ENCODE results near the gene NHLRC3. TPM values are rescaled to one million over a fixed set of nuclear protein-coding genes. Genes with fewer than 3 reads are reported as not detected.
A peak's percentile ranks its signal among the peaks of the same experiment; 100 is the strongest.

The NHLRC3 gene
- total and polyA plus RNA-seq, 2 of the 8 experiments (the other 6 are each of a cell fraction or from before 2014, with no cell fraction given): 13.1 to 16.9 TPM

DNA sequence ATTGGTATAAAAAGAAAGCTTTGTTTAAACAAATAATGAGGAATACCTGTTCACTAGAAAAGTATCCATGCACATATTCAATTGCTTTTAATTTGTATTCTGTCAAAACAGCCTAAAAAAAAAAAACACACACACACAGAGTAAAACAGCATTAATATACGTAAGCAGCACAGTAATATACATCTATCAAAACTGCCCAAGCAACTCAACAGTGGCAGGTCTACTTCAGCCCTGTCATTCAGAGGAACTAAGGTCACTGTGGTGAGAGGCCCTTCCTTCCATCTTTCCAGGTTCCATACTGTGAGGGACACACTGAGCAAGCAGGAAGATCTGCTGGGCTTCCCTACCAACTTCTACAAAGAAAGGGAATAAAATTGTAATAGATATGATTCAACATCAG, 4.2 kb upstream of the NHLRC3 start:
- no peak overlapping the region for H3K4ac ChIP-seq (replicated peaks; ENCODE audit: insufficient read length, low read depth, low read length)
- peaks cover 44 to 90% of the 10 kb centered on the region in 2 experiments for H3K79me2 ChIP-seq (ENCODE audit: control insufficient read depth in 1 of 2, insufficient read depth in 2 of 2, low read length in 2 of 2)
- no peak overlapping the region for H4K5ac ChIP-seq (ENCODE audit: insufficient read length, low read depth, low read length)
- H3K23ac ChIP-seq (ENCODE audit: insufficient read length): no peak overlapping the region
- no peak overlapping the region for H4K8ac ChIP-seq (ENCODE audit: extremely low read depth, insufficient read depth, low read length)
- H3K9ac ChIP-seq (replicated peaks in 1 of 4; ENCODE audit: extremely low read depth in 1 of 4, low read depth in 3 of 4, low read length in 3 of 4): no peak overlapping the region
- FAIRE-seq: no peak
- ChIA-PET POLR2A (ENCODE audit: partially characterized antibody) (no interaction called here), CTCF (ENCODE audit: partially characterized antibody) (no interaction called here)
- no peak overlapping the region for H4K91ac ChIP-seq (replicated peaks; ENCODE audit: insufficient read length, low read length)
- no peak overlapping the region for H2BK15ac ChIP-seq (ENCODE audit: low read length)
- no peak overlapping the region for H2BK5ac ChIP-seq (ENCODE audit: low read depth, low read length)
- H3K27me3 ChIP-seq (replicated peaks in 1 of 4; ENCODE audit: control insufficient read depth in 3 of 4, extremely low read depth in 1 of 4, insufficient read depth in 3 of 4, low read length in 3 of 4): no peaks in the 10 kb centered on the region; a peak in 1 of 7 replicates
- H2BK12ac ChIP-seq (ENCODE audit: low read depth, low read length): no peak overlapping the region
- peak overlapping the region in 1 of 4 experiments; percentile 97; a peak in 3 of 8 replicates for H3K4me3 ChIP-seq (ENCODE audit: extremely low read depth in 1 of 4, insufficient read depth in 2 of 4, low read depth in 3 of 4, low read length in 4 of 4)
- H3K27ac ChIP-seq (ENCODE audit: low read depth, low read length): no peak overlapping the region
- no peak overlapping the region for H2BK120ac ChIP-seq (replicated peaks; ENCODE audit: low read depth, low read length)
- H3K79me1 ChIP-seq (ENCODE audit: low read depth, low read length): no peaks in the 10 kb centered on the region
- H3K36me3 ChIP-seq (ENCODE audit: control insufficient read depth in 2 of 4, insufficient read depth in 4 of 4, low read length in 3 of 4): peaks cover 0 to 37% (median 5%) of the 10 kb centered on the region in 4 experiments; a peak in 6 of 8 replicates
- H3K23me2 ChIP-seq (ENCODE audit: low read depth, low read length): peaks cover 12% of the 10 kb centered on the region
- peak overlapping the region; percentile 79 to 81; a peak in 2 of 4 replicates for H3K4me2 ChIP-seq (ENCODE audit: insufficient read depth in 1 of 2, low read depth in 2 of 2, low read length in 2 of 2)
- no peak overlapping the region for H3K14ac ChIP-seq (ENCODE audit: insufficient read length)
- TF ChIP-seq JUN (IDR thresholded peaks at IDR 0.05; ENCODE audit: low read depth, low read length): no peak
- TF ChIP-seq CTBP2 (IDR thresholded peaks at IDR 0.05; ENCODE audit: borderline replicate concordance, insufficient read depth, insufficient read length, low read length): no peak
- no peak for TF ChIP-seq BACH1 (IDR thresholded peaks at IDR 0.05; ENCODE audit: low read length)
- TF ChIP-seq CHD2 (IDR thresholded peaks at IDR 0.05; ENCODE audit: low read length): no peak
- no peak for TF ChIP-seq NRF1 (IDR thresholded peaks at IDR 0.05; ENCODE audit: low read depth, low read length)
- TF ChIP-seq RFX5 (IDR thresholded peaks at IDR 0.05; ENCODE audit: borderline replicate concordance, low read depth, low read length): no peak
- TF ChIP-seq PHF8 (conservative IDR thresholded peaks at IDR 0.05; ENCODE audit: low read depth, low read length): no peak
- TF ChIP-seq, protein P1, sequence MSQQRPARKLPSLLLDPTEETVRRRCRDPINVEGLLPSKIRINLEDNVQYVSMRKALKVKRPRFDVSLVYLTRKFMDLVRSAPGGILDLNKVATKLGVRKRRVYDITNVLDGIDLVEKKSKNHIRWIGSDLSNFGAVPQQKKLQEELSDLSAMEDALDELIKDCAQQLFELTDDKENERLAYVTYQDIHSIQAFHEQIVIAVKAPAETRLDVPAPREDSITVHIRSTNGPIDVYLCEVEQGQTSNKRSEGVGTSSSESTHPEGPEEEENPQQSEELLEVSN (IDR thresholded peaks at IDR 0.05): no peak
- TF ChIP-seq EZH2 (IDR thresholded peaks at IDR 0.05; ENCODE audit: low read depth, low read length, severe bottlenecking): no peak
- no peak for TF ChIP-seq TCF12 (IDR thresholded peaks at IDR 0.05; ENCODE audit: low read depth, low read length)
- H3K18ac ChIP-seq (ENCODE audit: extremely low read depth, low read length): no peak overlapping the region
- no peak overlapping the region for H2AK5ac ChIP-seq (ENCODE audit: low read depth, low read length)
- WGBS, 2 experiments (ENCODE audit: extremely low coverage in 1 of 2, insufficient coverage in 1 of 2, insufficient read length in 1 of 2, insufficient replicate concordance in 2 of 2, low coverage in 1 of 2, low lambda C conversion rate in 2 of 2, missing lambda C conversion rate in 1 of 2): 100% methylated on average over 1 of the region's 1 CpG; no CpG with 5 or more reads in 1 of the 2 experiments
- H3K4me1 ChIP-seq (replicated peaks in 1 of 4; ENCODE audit: control insufficient read depth in 3 of 4, insufficient read depth in 4 of 4, low read length in 3 of 4): peaks cover 0 to 10% (median under 1%) of the 10 kb centered on the region in 4 experiments; a peak in 4 of 7 replicates
- H4K20me1 ChIP-seq (replicated peaks in 1 of 2; ENCODE audit: control insufficient read depth in 1 of 2, insufficient read depth in 2 of 2, low read length in 2 of 2): peaks cover 3 to 10% of the 10 kb centered on the region in 2 experiments
- H3K9me3 ChIP-seq (ENCODE audit: insufficient read depth in 2 of 2, low read depth in 1 of 2, low read length in 1 of 2): no peaks in the 10 kb centered on the region
- H2BK20ac ChIP-seq (ENCODE audit: low read length): no peak overlapping the region
- H2AFZ ChIP-seq (ENCODE audit: low read length): no peak overlapping the region
- H3K56ac ChIP-seq (replicated peaks; ENCODE audit: insufficient read length, low read depth, low read length): no peak overlapping the region
- DNase-seq (ENCODE audit: low read depth in 1 of 2, low spot score in 2 of 2): no peak
